Cardiac muscle cell (in vitro differentiated cells and primary cell): Measurements from ENCODE around the gene FAM120B. TPM values are rescaled to one million over a fixed set of nuclear protein-coding genes. Genes with fewer than 3 reads are reported as not detected.

ENCODE experiments used
- DNase-seq, 2 donors: peaks; one replicate each; pipeline versions ENCODE4 v3.0.0 to v3.0.0-alpha.2; 2010 to 2017; ENCODE audit warnings: low read depth in 1 of 2, low spot score in 1 of 2
- H3K27ac ChIP-seq: fragments of 200-600 bp; sonication (generic); 2 replicates; pipeline ENCODE4 v1.5.1; 2016
- H3K27me3 ChIP-seq: fragments of 200-600 bp; sonication (generic); 2 replicates; pipeline ENCODE4 v1.6.0; 2016; ENCODE audit warnings: control low read depth
- H3K36me3 ChIP-seq: fragments of 200-600 bp; sonication (generic); 2 replicates; pipeline ENCODE4 v1.5.1; 2016; ENCODE audit warnings: control low read depth
- H3K4me1 ChIP-seq: fragments of 200-600 bp; sonication (generic); 2 replicates; pipeline ENCODE4 v1.8.1; 2017; ENCODE audit warnings: low read depth, mild to moderate bottlenecking, mixed run types
- H3K4me3 ChIP-seq: fragments of 200-600 bp; sonication (generic); 2 replicates; pipeline ENCODE4 v1.5.1; 2016; ENCODE audit warnings: mild to moderate bottlenecking
- H3K9me3 ChIP-seq: fragments of 200-600 bp; sonication (generic); 2 replicates; pipeline ENCODE4 v1.5.1; 2017; ENCODE audit warnings: low read depth, mild to moderate bottlenecking, control low read depth
- CTCF ChIP-seq: IDR thresholded peaks from 2 replicates; pipeline ENCODE4 v1.5.1; 2012; ENCODE audit warnings: low read depth, mild to moderate bottlenecking, low read length
- polyA plus RNA-seq: library from polyadenylated mRNA; unstranded; fragments of >200 nt; fragmentation: Nextera tagmentation; extraction: Ambion mirVana; gene quantifications from 2 replicates; pipeline ENCODE4 v1.2.1, GENCODE V29; 2016
- total RNA-seq: library from RNA; depleted of rRNA; stranded (reverse); fragments of >200 nt; gene quantifications from 2 replicates; pipeline ENCODE4 v1.2.3, GENCODE V29; 2016

The FAM120B gene
- total and polyA plus RNA-seq, 2 experiments from 2014 or later, result 13.2 to 24.9 TPM

GRCh38 chr6:170274713-170275560 lies 31.6 kb upstream of the FAM120B start:
- no peaks in the 10 kb centered on the region for H3K27me3 ChIP-seq
- DNase-seq, result no peak
- H3K4me1 ChIP-seq, result no peaks in the 10 kb centered on the region
- no peaks in the 10 kb centered on the region for H3K36me3 ChIP-seq
- no peak for TF ChIP-seq CTCF
- no peak overlapping the region for H3K27ac ChIP-seq
- no peak overlapping the region for H3K4me3 ChIP-seq
- H3K9me3 ChIP-seq, result no peaks in the 10 kb centered on the region

GRCh38 chr6:170276369-170277057 lies 30.0 kb upstream of the FAM120B start:
- Histone ChIP-seq H3K36me3 (no peaks in the 10 kb centered on the region), H3K27me3 (peaks cover 12% of the 10 kb centered on the region), H3K4me3 (no peak overlapping the region), H3K4me1 (no peaks in the 10 kb centered on the region), H3K9me3 (no peaks in the 10 kb centered on the region), H3K27ac (no peak overlapping the region)
- DNase-seq, result peak in 1 of 2 donors; percentile 76
- no peak for TF ChIP-seq CTCF

- Histone ChIP-seq H3K4me3 (no peak overlapping the region), H3K9me3 (no peaks in the 10 kb centered on the region), H3K27me3 (peaks cover 17% of the 10 kb centered on the region), H3K27ac (no peak overlapping the region), H3K36me3 (no peaks in the 10 kb centered on the region), H3K4me1 (no peaks in the 10 kb centered on the region)
- no peak for TF ChIP-seq CTCF
- no peak for DNase-seq
Measured at GRCh38 chr6:170277893-170278742, 28.4 kb upstream of the FAM120B start.

GRCh38 chr6:170278743-170279094 lies 27.8 kb upstream of the FAM120B start:
- TF ChIP-seq CTCF, result no peak
- H3K36me3 ChIP-seq, result no peaks in the 10 kb centered on the region
- H3K4me3 ChIP-seq, result no peak overlapping the region
- no peaks in the 10 kb centered on the region for H3K9me3 ChIP-seq
- H3K27ac ChIP-seq, result no peak overlapping the region
- no peak for DNase-seq
- H3K27me3 ChIP-seq, result peaks cover 17% of the 10 kb centered on the region
- no peaks in the 10 kb centered on the region for H3K4me1 ChIP-seq

GRCh38 chr6:170279426-170279825 lies 27.1 kb upstream of the FAM120B start:
- no peaks in the 10 kb centered on the region for H3K4me1 ChIP-seq
- H3K4me3 ChIP-seq, result no peak overlapping the region
- H3K27ac ChIP-seq, result no peak overlapping the region
- no peak for DNase-seq
- peaks cover 17% of the 10 kb centered on the region for H3K27me3 ChIP-seq
- no peaks in the 10 kb centered on the region for H3K9me3 ChIP-seq
- no peaks in the 10 kb centered on the region for H3K36me3 ChIP-seq
- TF ChIP-seq CTCF, result no peak
